Inflammatory macrophage (primary cell): ENCODE data around the gene CERT1.

Experiments used
- DNase-seq, 2 donors: peaks; one replicate each; pipeline ENCODE4 v3.0.0-alpha.2; 2020 to 2022

CERT1 gene

GRCh38 chr5:75471193-75471592 is 40.2 kb downstream of the CERT1 start:
- no peak for DNase-seq

- DNase-seq, result no peak
Measured at GRCh38 chr5:75469017-75469416, 42.4 kb downstream of the CERT1 start.

- no peak for DNase-seq
Measured at GRCh38 chr5:75468593-75468992, 42.8 kb downstream of the CERT1 start.

- DNase-seq, result no peak
Measured at GRCh38 chr5:75466006-75466716, 45.3 kb downstream of the CERT1 start.

- no peak for DNase-seq
Measured at GRCh38 chr5:75465480-75465879, 45.9 kb downstream of the CERT1 start.

GRCh38 chr5:75463726-75464125 is 47.7 kb downstream of the CERT1 start:
- DNase-seq, result no peak

GRCh38 chr5:75461679-75462078 is 49.8 kb downstream of the CERT1 start:
- DNase-seq, result peak; percentile 14 to 38

- no peak for DNase-seq
Measured at GRCh38 chr5:75460942-75461610, 50.4 kb downstream of the CERT1 start.

- DNase-seq, result no peak
Measured at GRCh38 chr5:75460532-75460931, 50.9 kb downstream of the CERT1 start.

GRCh38 chr5:75457691-75458090 is 53.7 kb downstream of the CERT1 start:
- no peak for DNase-seq

- no peak for DNase-seq
Measured at GRCh38 chr5:75457161-75457560, 54.3 kb downstream of the CERT1 start.

- no peak for DNase-seq
Measured at GRCh38 chr5:75450069-75450468, 61.4 kb downstream of the CERT1 start.

- DNase-seq, result no peak
Measured at GRCh38 chr5:75446068-75446467, 65.4 kb downstream of the CERT1 start.

GRCh38 chr5:75441560-75441959 is 69.9 kb downstream of the CERT1 start:
- no peak for DNase-seq

- peak; percentile 28 to 47 for DNase-seq
Measured at GRCh38 chr5:75439276-75439675, 72.2 kb downstream of the CERT1 start.

- no peak for DNase-seq
Measured at GRCh38 chr5:75438722-75439121, 72.7 kb downstream of the CERT1 start.

- DNase-seq, result no peak
Measured at GRCh38 chr5:75435096-75435495, 76.3 kb downstream of the CERT1 start.

GRCh38 chr5:75433814-75434506 is 77.5 kb downstream of the CERT1 start:
- no peak for DNase-seq

- no peak for DNase-seq
Measured at GRCh38 chr5:75414241-75414640, 97.2 kb downstream of the CERT1 start.

- no peak for DNase-seq
Measured at GRCh38 chr5:75412111-75412990, 99.1 kb downstream of the CERT1 start.

- DNase-seq, result no peak
Measured at GRCh38 chr5:75405296-75405695, 106.1 kb downstream of the CERT1 start.

GRCh38 chr5:75395277-75395676 is 116.2 kb downstream of the CERT1 start:
- no peak for DNase-seq

GRCh38 chr5:75389430-75389829 is 122.0 kb downstream of the CERT1 start:
- no peak for DNase-seq
